B cell (primary cell): ENCODE results near the gene TEDC2. TPM values are rescaled to one million over a fixed set of nuclear protein-coding genes. Genes with fewer than 3 reads are reported as not detected.

ENCODE experiments used
- ATAC-seq: fragments of 200-7000 bp; cut with Tn5 transposase; one replicate; pipeline ENCODE4 v1.10.0; 2021; ENCODE audit warnings: low read depth, mild to moderate bottlenecking, moderate number of reproducible peaks, moderate library complexity
- CTCF ChIA-PET: fragments of 350-600 bp; sonication (Branson Sonifier 250); formaldehyde crosslinking; loops from one replicate; lab custom pipeline; 2021; ENCODE audit warnings: antibody characterized with exemption, inconsistent platforms; lab: Charles Lee
- POLR2A ChIA-PET: fragments of 350-600 bp; sonication (Branson Sonifier 250); formaldehyde crosslinking; loops from one replicate; lab custom pipeline; 2021; ENCODE audit warnings: antibody characterized with exemption; lab: Charles Lee
- DNase-seq: peaks from one replicate; pipeline ENCODE4 v3.0.0; 2013
- H2AFZ ChIP-seq: 2 replicates; pipeline ENCODE4 v1.6.1; 2012; ENCODE audit warnings: mild to moderate bottlenecking, low read depth, low read length; ENCODE audit not compliant: insufficient read depth, poor library complexity, severe bottlenecking
- H3K27ac ChIP-seq, 2 donors: 1 replicate in 1 of 2; 2 replicates in 1 of 2; pipeline ENCODE4 v1.5.1; 2012 to 2013; ENCODE audit warnings: low read length in 2 of 2, mild to moderate bottlenecking in 2 of 2, moderate library complexity in 1 of 2
- H3K27me3 ChIP-seq, 4 experiments: fragments of 200-600 bp in 1 of 4; sonication (generic) in 1 of 4; replicated peaks in 1 of 4; 1 replicate in 2 of 4; 2 replicates in 2 of 4; pipeline versions ENCODE4 v1.6.1 to v1.7.0; 2013 to 2016; ENCODE audit warnings: low read length in 3 of 4, mild to moderate bottlenecking in 2 of 4, mixed read lengths in 1 of 4, moderate library complexity in 1 of 4; ENCODE audit not compliant: insufficient read depth in 4 of 4, control insufficient read depth in 3 of 4; ENCODE audit errors: control extremely low read depth in 1 of 4
- H3K36me3 ChIP-seq, 2 experiments: replicated peaks in 1 of 2; 1 replicate in 1 of 2; 2 replicates in 1 of 2; pipeline versions ENCODE4 v1.6.1 to v1.7.1; 2013; ENCODE audit warnings: low read length in 1 of 2; ENCODE audit not compliant: insufficient read depth in 2 of 2, control insufficient read depth in 1 of 2; ENCODE audit errors: control extremely low read depth in 1 of 2, extremely low read depth in 1 of 2
- H3K4me1 ChIP-seq, 2 donors: fragments of 200-600 bp in 1 of 2; sonication (generic) in 1 of 2; 1 replicate in 1 of 2; 2 replicates in 1 of 2; pipeline versions ENCODE4 v1.5.1 to v1.6.1; 2013 to 2017; ENCODE audit warnings: low read length in 2 of 2; ENCODE audit not compliant: control insufficient read depth in 2 of 2, insufficient read depth in 2 of 2
- H3K4me2 ChIP-seq: replicated peaks from 2 replicates; pipeline ENCODE3; 2012; ENCODE audit warnings: mild to moderate bottlenecking, low read depth, low read length; ENCODE audit not compliant: poor library complexity, severe bottlenecking
- H3K4me3 ChIP-seq, 5 experiments: fragments of 200-600 bp in 1 of 5; sonication (generic) in 1 of 5; 1 replicate in 3 of 5; 2 replicates in 2 of 5; pipeline versions ENCODE4 v1.5.1 to v1.7.0; 2011 to 2016; ENCODE audit warnings: low read length in 4 of 5, mild to moderate bottlenecking in 4 of 5, low read depth in 2 of 5, control low read depth in 1 of 5, moderate library complexity in 1 of 5; ENCODE audit not compliant: insufficient read depth in 1 of 5; ENCODE audit errors: control extremely low read depth in 1 of 5, extremely low read depth in 1 of 5
- H3K79me2 ChIP-seq: fragments of 200-600 bp; sonication (generic); one replicate; pipeline ENCODE4 v1.6.0; 2016; ENCODE audit warnings: low read length; ENCODE audit not compliant: control insufficient read depth, insufficient read depth
- H3K9ac ChIP-seq: fragments of 200-600 bp; sonication (generic); 2 replicates; pipeline ENCODE4 v1.6.1; 2017; ENCODE audit warnings: mild to moderate bottlenecking, low read length, moderate library complexity
- H3K9me3 ChIP-seq, 3 donors: one replicate each; pipeline versions ENCODE4 v1.6.1 to v1.7.1; 2013; ENCODE audit warnings: low read length in 2 of 3; ENCODE audit not compliant: control insufficient read depth in 2 of 3, insufficient read depth in 1 of 3; ENCODE audit errors: control extremely low read depth in 1 of 3
- H4K20me1 ChIP-seq: 2 replicates; pipeline ENCODE4 v1.6.0; 2012; ENCODE audit warnings: mild to moderate bottlenecking, low read length; ENCODE audit not compliant: insufficient read depth, control insufficient read depth, poor library complexity, severe bottlenecking
- H3K27ac Mint-ChIP-seq: one replicate; pipeline ENCODE4 v1.8.0; 2021; ENCODE audit warnings: mixed read lengths
- H3K27me3 Mint-ChIP-seq: one replicate; pipeline ENCODE4 v1.8.0; 2021; ENCODE audit warnings: mixed read lengths
- H3K4me1 Mint-ChIP-seq: one replicate; pipeline ENCODE4 v1.8.0; 2021; ENCODE audit warnings: mixed read lengths
- H3K4me3 Mint-ChIP-seq: one replicate; pipeline ENCODE4 v1.8.0; 2021; ENCODE audit warnings: mixed read lengths
- H3K9me3 Mint-ChIP-seq: one replicate; pipeline ENCODE4 v1.8.0; 2022; ENCODE audit warnings: mixed read lengths; ENCODE audit not compliant: insufficient read depth
- EZH2 ChIP-seq: IDR thresholded peaks from 2 replicates; pipeline ENCODE4 v1.6.1; 2012; ENCODE audit warnings: borderline replicate concordance, low read depth, mild to moderate bottlenecking, moderate library complexity, low read length; ENCODE audit not compliant: insufficient read depth, poor library complexity, severe bottlenecking
- WGBS: methylation state at CpG from one replicate; pipeline ENCODE4 v1.1.5; 2013; ENCODE audit warnings: missing lambda C conversion rate; ENCODE audit not compliant: insufficient coverage; 5-methylcytosine and 5-hydroxymethylcytosine counted together
- intact Hi-C: fragments of 100-400 bp; cut with micrococcal nuclease; formaldehyde crosslinking; loops from one replicate; pipeline ENCODE4 v1.10.0; 2022
- polyA plus RNA-seq: library from polyadenylated mRNA; depleted of rRNA; stranded (reverse); fragments of >200 nt; gene quantifications from 2 replicates; pipeline ENCODE4 v1.2.3, GENCODE V29; 2012
- total RNA-seq, 2 donors: library from RNA; stranded (reverse); fragments of 120-200 nt in 1 of 2; gene quantifications; 1 replicate in 1 of 2; 2 replicates in 1 of 2; pipeline versions ENCODE4 v1.2.3 to v1.2.4, GENCODE V29; 2013 to 2022
- TF ChIP-seq, protein P1 (sequence below): fragments of 200-600 bp; IDR thresholded peaks from one replicate; pipeline ENCODE4 v1.8.0; 2022; ENCODE audit warnings: antibody characterized with exemption, mild to moderate bottlenecking

TEDC2 gene
- total and polyA plus RNA-seq, 2 donors (not counting 1 experiment from before 2014, with no cell fraction given): 1.1 to 2.9 TPM

DNA sequence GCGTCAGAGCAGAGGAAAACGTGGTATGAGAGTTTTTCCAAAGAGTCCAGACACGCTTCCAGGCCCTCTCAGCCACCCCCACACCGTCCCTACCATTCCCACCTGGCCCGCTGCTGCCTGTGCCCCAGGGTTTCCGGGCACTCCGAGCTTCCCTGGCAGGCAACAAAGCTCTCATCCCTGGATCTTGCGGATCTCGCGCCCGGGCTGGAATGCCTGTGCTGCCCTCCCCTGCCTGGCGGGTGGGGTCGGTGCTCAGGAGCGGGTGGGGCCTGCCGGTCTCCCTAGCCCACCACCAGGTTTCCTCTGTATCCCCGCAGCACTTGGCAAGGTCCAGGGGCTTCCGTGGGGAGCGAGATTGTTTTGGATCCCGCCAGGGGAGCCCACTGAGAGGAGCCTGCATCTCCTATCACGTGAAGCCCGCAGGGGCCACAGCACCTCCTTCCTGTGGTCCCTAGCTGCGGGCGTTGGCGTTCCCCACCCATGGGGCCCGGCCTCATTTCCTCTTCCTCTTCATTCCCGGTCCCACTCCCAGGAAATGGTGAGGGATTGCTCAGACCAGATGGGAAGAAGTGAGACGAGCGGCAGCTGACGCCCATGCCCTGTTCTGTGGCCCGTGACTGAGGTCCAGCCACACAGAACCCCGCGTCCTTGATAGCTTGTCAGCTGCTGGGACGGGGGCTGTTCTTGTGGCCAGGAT lies 26.1 kb downstream of the TEDC2 start:
- ATAC-seq: no peak
- no peak overlapping the region for H3K4me3 Mint-ChIP-seq
- Histone ChIP-seq H3K4me3 (no peak overlapping the region), H3K9ac (no peak overlapping the region), H3K4me2 (peak overlapping the region; percentile 75), H3K4me1 (peaks cover 24 to 26% of the 10 kb centered on the region in 2 donors), H4K20me1 (no peaks in the 10 kb centered on the region), H3K9me3 (no peaks in the 10 kb centered on the region), H3K36me3 (peaks cover 0 to 3% of the 10 kb centered on the region in 2 experiments), H3K27ac (no peak overlapping the region), H3K27me3 (no peaks in the 10 kb centered on the region), H3K79me2 (peaks cover 68% of the 10 kb centered on the region), H2AFZ (no peak overlapping the region)
- no peak for DNase-seq
- no peaks in the 10 kb centered on the region for H3K27me3 Mint-ChIP-seq
- no peaks in the 10 kb centered on the region for H3K9me3 Mint-ChIP-seq
- peaks cover 19% of the 10 kb centered on the region for H3K4me1 Mint-ChIP-seq
- H3K27ac Mint-ChIP-seq: no peak overlapping the region
- WGBS: 85% methylated on average over 24 of the region's 33 CpGs
- no peak for TF ChIP-seq EZH2
- TF ChIP-seq, protein P1, sequence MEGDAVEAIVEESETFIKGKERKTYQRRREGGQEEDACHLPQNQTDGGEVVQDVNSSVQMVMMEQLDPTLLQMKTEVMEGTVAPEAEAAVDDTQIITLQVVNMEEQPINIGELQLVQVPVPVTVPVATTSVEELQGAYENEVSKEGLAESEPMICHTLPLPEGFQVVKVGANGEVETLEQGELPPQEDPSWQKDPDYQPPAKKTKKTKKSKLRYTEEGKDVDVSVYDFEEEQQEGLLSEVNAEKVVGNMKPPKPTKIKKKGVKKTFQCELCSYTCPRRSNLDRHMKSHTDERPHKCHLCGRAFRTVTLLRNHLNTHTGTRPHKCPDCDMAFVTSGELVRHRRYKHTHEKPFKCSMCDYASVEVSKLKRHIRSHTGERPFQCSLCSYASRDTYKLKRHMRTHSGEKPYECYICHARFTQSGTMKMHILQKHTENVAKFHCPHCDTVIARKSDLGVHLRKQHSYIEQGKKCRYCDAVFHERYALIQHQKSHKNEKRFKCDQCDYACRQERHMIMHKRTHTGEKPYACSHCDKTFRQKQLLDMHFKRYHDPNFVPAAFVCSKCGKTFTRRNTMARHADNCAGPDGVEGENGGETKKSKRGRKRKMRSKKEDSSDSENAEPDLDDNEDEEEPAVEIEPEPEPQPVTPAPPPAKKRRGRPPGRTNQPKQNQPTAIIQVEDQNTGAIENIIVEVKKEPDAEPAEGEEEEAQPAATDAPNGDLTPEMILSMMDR: no peak
- POLR2A ChIA-PET: interaction anchor here (0.6 to 1.3 kb wide), 3 partner anchors 26 to 332 kb away, joined by 3 read pairs; partner anchors contain the start of gene TEDC2
- CTCF ChIA-PET: interaction anchor here (0.8 to 4.8 kb wide), 9 partner anchors 9 to 291 kb away, joined by 3 to 31 read pairs (median 7); partner anchors contain the start of genes CCNF, ECI1, TBC1D24 and TEDC2
- intact Hi-C loops: no loop called here
